Activated T-helper 1 cell treated with anti-CD3 and anti-CD28 coated beads, Interleukin-2, amount 50 U/mL, for 16 hours (primary cell): Measurements from ENCODE around the gene ESPL1.

ENCODE experiments used
- DNase-seq, 2 donors: peaks; one replicate each; pipeline ENCODE4 v3.0.0-alpha.2; 2020; ENCODE audit warnings: low read depth in 1 of 2, low spot score in 1 of 2

ESPL1 gene

GRCh38 chr12:53230108-53230845 is 37.8 kb upstream of the ESPL1 start:
- no peak for DNase-seq

GRCh38 chr12:53231671-53231920 is 36.5 kb upstream of the ESPL1 start:
- no peak for DNase-seq

- DNase-seq = peak; percentile 31 to 54
These were observed 36.0 kb upstream of the ESPL1 start, which contains the start of gene RARG for GRCh38 chr12:53231921-53232645. RARG (minus strand) TSS chr12:53232209; CDS start chr12:53227545, 4,664 bp downstream.

GRCh38 chr12:53232646-53233461 is 35.2 kb upstream of the ESPL1 start:
- DNase-seq = no peak

GRCh38 chr12:53233671-53234121 is 34.4 kb upstream of the ESPL1 start:
- no peak for DNase-seq

GRCh38 chr12:53234271-53234914 is 33.7 kb upstream of the ESPL1 start:
- DNase-seq = no peak

GRCh38 chr12:53235164-53235563 is 32.9 kb upstream of the ESPL1 start:
- no peak for DNase-seq

GRCh38 chr12:53235742-53236442 is 32.2 kb upstream of the ESPL1 start:
- no peak for DNase-seq

- DNase-seq = peak in 1 of 2 donors; percentile 33
These were observed 31.5 kb upstream of the ESPL1 start for GRCh38 chr12:53236443-53237111.

GRCh38 chr12:53239643-53240258 is 28.3 kb upstream of the ESPL1 start:
- no peak for DNase-seq

- DNase-seq = no peak
These were observed 26.3 kb upstream of the ESPL1 start for GRCh38 chr12:53241623-53242412.

GRCh38 chr12:53244337-53244736 is 23.8 kb upstream of the ESPL1 start:
- no peak for DNase-seq

- DNase-seq = no peak
These were observed 22.8 kb upstream of the ESPL1 start for GRCh38 chr12:53245286-53245685.

GRCh38 chr12:53251477-53252348 is 16.4 kb upstream of the ESPL1 start:
- DNase-seq = peak; percentile 38 to 53

GRCh38 chr12:53252349-53252916 is 15.7 kb upstream of the ESPL1 start:
- no peak for DNase-seq

GRCh38 chr12:53253298-53253697 is 14.8 kb upstream of the ESPL1 start:
- DNase-seq = no peak

- DNase-seq = no peak
These were observed 13.1 kb upstream of the ESPL1 start for GRCh38 chr12:53254816-53255545.
